ENCODE results near the gene CDK19. TPM values are rescaled to one million over a fixed set of nuclear protein-coding genes. Genes with fewer than 3 reads are reported as not detected.
"Not testable (repeated sequence)": the region's sequence is repeated elsewhere in the genome, so short reads cannot be mapped to it uniquely, and the experiment has no call there.

CDK19 gene
- 10 to 100 TPM; 25.3 to 30.0 TPM for total RNA-seq

GRCh38 chr6:110815411-110816409 lies at the start of gene CDK19:
TSS of gene CDK19 (minus strand) at chr6:110815469. CDS start at chr6:110815136, 333 bp downstream.
- POLR2A ChIA-PET = interaction anchor here (0.6 to 9.4 kb wide), 35 partner anchors 8 to 1721 kb away, joined by 3 to 462 read pairs (median 4); partner anchors contain the start of genes AMD1, CD164, CEP57L1 and GTF3C6
- DNase-seq (peak; percentile 96), ATAC-seq (ENCODE audit: low read depth) (peak; percentile 84)
- Mint-ChIP-seq H3K4me3 (peak within 1 kb of the TSS; percentile 100), H3K4me1 (peaks cover 32% of the 10 kb centered on the region), H3K9me3 (no peaks in the 10 kb centered on the region), H3K36me3 (peaks cover 6% of the 10 kb centered on the region), H3K27me3 (no peaks in the 10 kb centered on the region), H3K27ac (peak within 1 kb of the TSS; percentile 100)

- Mint-ChIP-seq H3K27me3 (no peaks in the 10 kb centered on the region), H3K4me1 (peaks cover 4% of the 10 kb centered on the region), H3K36me3 (no peaks in the 10 kb centered on the region), H3K9me3 (no peaks in the 10 kb centered on the region), H3K4me3 (no peak overlapping the region), H3K27ac (no peak overlapping the region)
- no peak for DNase-seq
- POLR2A ChIA-PET = interaction anchor here (4.4 kb wide), 1 partner anchor 9 kb away, joined by 43 read pairs; the partner anchor contains the start of gene AMD1
- no peak for ATAC-seq (ENCODE audit: low read depth)
These were observed 49.6 kb upstream of the CDK19 start for GRCh38 chr6:110864824-110865223.

DNA sequence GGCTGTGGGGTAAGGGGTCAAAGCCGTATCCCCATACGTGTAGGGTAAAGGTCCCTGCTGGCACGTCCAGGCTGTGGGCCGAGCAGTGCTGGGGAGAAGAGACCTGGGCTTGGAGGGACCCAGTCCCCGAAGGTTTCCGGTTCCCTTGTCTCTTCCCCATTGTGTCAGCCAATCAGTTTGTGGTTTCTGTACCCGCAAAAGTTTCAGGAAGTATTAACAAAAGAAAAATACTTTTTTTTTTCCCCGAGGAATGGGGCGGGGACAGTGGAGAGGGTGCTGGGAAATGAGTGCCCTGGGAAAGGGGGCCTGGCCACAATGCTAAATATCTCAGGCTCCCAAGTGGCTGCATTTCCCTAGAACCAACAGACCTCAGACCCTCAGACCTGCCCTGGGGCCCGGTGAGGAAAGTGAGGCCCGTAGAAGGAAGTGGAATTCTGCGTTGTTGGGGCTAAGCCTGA lies 44.1 kb upstream of the CDK19 start:
- Mint-ChIP-seq H3K27me3 (no peaks in the 10 kb centered on the region), H3K4me3 (no peak overlapping the region), H3K36me3 (no peaks in the 10 kb centered on the region), H3K4me1 (peaks cover 6% of the 10 kb centered on the region), H3K27ac (peak overlapping the region; percentile 22), H3K9me3 (no peaks in the 10 kb centered on the region)
- ATAC-seq (ENCODE audit: low read depth) (peak; percentile 14), DNase-seq (no peak)
- POLR2A ChIA-PET = no interaction called here

DNA sequence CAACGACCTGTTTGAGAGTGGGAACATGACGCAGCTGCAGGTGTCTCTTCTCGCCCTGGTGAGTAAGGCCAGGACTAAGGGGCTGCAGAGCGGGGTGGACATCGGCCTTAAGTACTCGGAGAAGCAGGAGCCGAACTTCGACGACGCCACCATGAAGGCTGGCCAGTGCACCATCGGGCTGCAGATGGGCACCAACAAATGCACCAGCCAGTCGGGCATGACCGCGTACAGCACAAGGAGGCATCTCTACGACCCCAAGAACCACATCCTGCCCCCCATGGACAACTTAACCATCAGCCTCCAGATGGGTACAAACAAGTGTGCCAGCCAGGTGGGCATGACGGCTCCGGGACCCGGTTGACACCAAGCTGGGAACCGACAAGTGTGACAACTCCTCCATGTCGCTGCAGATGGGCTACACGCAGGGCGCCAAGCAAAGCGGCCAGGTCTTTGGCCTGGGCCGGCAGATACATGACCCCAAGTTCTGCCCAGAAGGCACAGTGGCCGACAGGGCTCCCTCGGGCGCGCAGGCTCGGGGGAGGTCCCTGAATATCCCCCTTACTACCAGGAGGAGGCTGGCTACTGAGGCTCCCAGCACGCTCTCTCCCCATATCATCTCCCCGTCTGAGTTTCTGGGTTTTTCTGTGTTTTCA lies 43.4 kb upstream of the CDK19 start:
- H3K27ac Mint-ChIP-seq = peak overlapping the region; percentile 22
- H3K36me3 Mint-ChIP-seq = no peaks in the 10 kb centered on the region
- no peak for DNase-seq
- ATAC-seq (ENCODE audit: low read depth) = no peak
- no peak overlapping the region for H3K4me3 Mint-ChIP-seq
- no peaks in the 10 kb centered on the region for H3K27me3 Mint-ChIP-seq
- H3K4me1 Mint-ChIP-seq = peaks cover 6% of the 10 kb centered on the region
- no peaks in the 10 kb centered on the region for H3K9me3 Mint-ChIP-seq
- POLR2A ChIA-PET = interaction anchor here (0.6 kb wide), 1 partner anchor 43 kb away, joined by 3 read pairs; the partner anchor contains the start of gene CDK19

GRCh38 chr6:110858016-110858415 lies 42.7 kb upstream of the CDK19 start:
- H3K27ac Mint-ChIP-seq = no peak overlapping the region
- DNase-seq (no peak), ATAC-seq (ENCODE audit: low read depth) (no peak)
- POLR2A ChIA-PET = interaction anchor here (0.6 to 2.0 kb wide), 2 partner anchors 9 to 43 kb away, joined by 3 to 5 read pairs; partner anchors contain the start of gene CDK19
- no peak overlapping the region for H3K4me3 Mint-ChIP-seq
- no peaks in the 10 kb centered on the region for H3K36me3 Mint-ChIP-seq
- no peaks in the 10 kb centered on the region for H3K27me3 Mint-ChIP-seq
- H3K9me3 Mint-ChIP-seq = no peaks in the 10 kb centered on the region
- H3K4me1 Mint-ChIP-seq = peaks cover 6% of the 10 kb centered on the region

- Mint-ChIP-seq H3K4me3 (no peak overlapping the region), H3K4me1 (peaks cover 6% of the 10 kb centered on the region), H3K36me3 (no peaks in the 10 kb centered on the region), H3K27ac (no peak overlapping the region), H3K27me3 (no peaks in the 10 kb centered on the region), H3K9me3 (no peaks in the 10 kb centered on the region)
- DNase-seq = no peak
- POLR2A ChIA-PET = interaction anchor here (2.0 kb wide), 1 partner anchor 11 kb away, joined by 5 read pairs; no protein-coding TSS in a partner anchor
- no peak for ATAC-seq (ENCODE audit: low read depth)
These were observed 41.0 kb upstream of the CDK19 start for GRCh38 chr6:110856296-110856695.

GRCh38 chr6:110853754-110854477 lies 38.6 kb upstream of the CDK19 start:
- H3K4me3 Mint-ChIP-seq = no peak overlapping the region
- H3K27me3 Mint-ChIP-seq = peaks cover 3% of the 10 kb centered on the region
- H3K36me3 Mint-ChIP-seq = no peaks in the 10 kb centered on the region
- POLR2A ChIA-PET = no interaction called here
- ATAC-seq (ENCODE audit: low read depth) (no peak), DNase-seq (no peak)
- no peak overlapping the region for H3K27ac Mint-ChIP-seq
- H3K4me1 Mint-ChIP-seq = no peaks in the 10 kb centered on the region
- H3K9me3 Mint-ChIP-seq = no peaks in the 10 kb centered on the region

DNA sequence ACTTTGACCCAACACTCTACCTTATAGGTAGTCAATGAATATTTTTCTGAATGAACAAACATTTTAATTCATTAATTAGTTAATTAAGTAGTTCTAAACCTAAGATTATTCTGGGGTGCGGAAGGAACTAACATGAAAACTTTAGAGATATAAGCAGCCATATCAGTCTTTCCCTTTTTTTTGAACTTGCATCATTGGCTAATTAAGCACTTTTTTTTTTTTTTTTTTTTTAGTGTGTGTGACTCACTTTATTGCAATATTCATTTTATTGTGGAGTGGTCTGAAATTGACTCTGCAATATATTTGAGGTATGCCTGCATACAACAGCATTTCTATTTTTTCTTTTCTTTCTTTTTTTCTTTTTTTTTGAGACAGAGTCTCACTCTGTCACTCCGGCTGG lies 37.5 kb upstream of the CDK19 start:
- Mint-ChIP-seq H3K36me3 (no peaks in the 10 kb centered on the region), H3K27me3 (peaks cover 7% of the 10 kb centered on the region), H3K4me1 (no peaks in the 10 kb centered on the region), H3K4me3 (no peak overlapping the region), H3K9me3 (no peaks in the 10 kb centered on the region), H3K27ac (no peak overlapping the region)
- no peak for ATAC-seq (ENCODE audit: low read depth)
- no peak for DNase-seq
- POLR2A ChIA-PET = no interaction called here

DNA sequence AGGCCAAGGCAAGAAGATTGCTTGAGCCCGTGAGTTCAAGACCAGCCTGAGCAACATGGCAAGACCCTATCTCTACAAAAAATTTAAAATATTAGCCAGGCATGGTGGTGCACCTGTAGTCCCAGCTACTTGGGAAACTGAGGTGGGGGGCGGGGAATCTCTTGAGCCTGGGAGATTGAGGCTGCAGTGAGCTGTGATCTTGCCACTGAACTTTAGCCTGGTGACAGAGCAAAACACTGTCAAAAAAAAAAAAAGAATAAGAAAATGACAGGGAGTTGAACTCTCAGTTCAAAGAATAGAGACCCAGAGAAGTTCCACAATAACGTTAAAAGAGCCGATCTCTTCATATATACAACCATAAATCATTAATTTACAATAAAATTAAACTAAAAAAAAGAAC lies 34.5 kb upstream of the CDK19 start:
- Mint-ChIP-seq H3K27ac (no peak overlapping the region), H3K36me3 (no peaks in the 10 kb centered on the region)
- POLR2A ChIA-PET = no interaction called here

GRCh38 chr6:110841266-110841665 lies 26.0 kb upstream of the CDK19 start:
- no peaks in the 10 kb centered on the region for H3K4me1 Mint-ChIP-seq
- H3K4me3 Mint-ChIP-seq = no peak overlapping the region
- H3K27ac Mint-ChIP-seq = no peak overlapping the region
- ATAC-seq (ENCODE audit: low read depth) (no peak), DNase-seq (no peak)
- no peaks in the 10 kb centered on the region for H3K27me3 Mint-ChIP-seq
- no peaks in the 10 kb centered on the region for H3K36me3 Mint-ChIP-seq
- no peaks in the 10 kb centered on the region for H3K9me3 Mint-ChIP-seq
- POLR2A ChIA-PET = no interaction called here

More for the DNA sequence above, 34.5 kb upstream of the CDK19 start:
- Mint-ChIP-seq H3K27me3 (peaks cover 7% of the 10 kb centered on the region), H3K4me1 (no peaks in the 10 kb centered on the region), H3K4me3 (no peak overlapping the region), H3K9me3 (no peaks in the 10 kb centered on the region)
- DNase-seq (no peak), ATAC-seq (ENCODE audit: low read depth) (no peak)

- ATAC-seq (ENCODE audit: low read depth); POLR2A ChIA-PET; H3K27me3 Mint-ChIP-seq: not testable (repeated sequence)
These were observed 20.5 kb upstream of the CDK19 start for GRCh38 chr6:110835751-110836150.

DNA sequence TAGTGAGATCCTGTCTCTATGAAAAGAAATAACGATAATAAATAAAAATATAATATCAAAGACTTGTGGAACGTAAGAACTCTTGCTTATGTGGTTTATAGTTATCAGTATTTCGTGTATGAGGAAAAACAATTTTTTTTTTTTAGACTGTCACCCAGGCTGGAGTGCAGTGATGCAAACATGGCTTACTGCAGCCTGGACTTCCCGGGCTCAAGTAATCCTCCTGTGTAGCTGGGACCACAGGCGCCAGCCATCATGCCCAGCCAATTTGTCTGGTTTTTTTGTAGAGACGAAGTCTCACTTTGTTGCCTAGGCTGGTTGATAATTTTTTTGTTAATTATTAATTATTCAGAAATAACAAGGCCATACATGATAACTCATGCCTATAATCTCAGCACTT lies 18.6 kb upstream of the CDK19 start:
- Mint-ChIP-seq H3K4me1 (no peaks in the 10 kb centered on the region), H3K9me3 (no peaks in the 10 kb centered on the region), H3K27ac (no peak overlapping the region), H3K27me3 (no peaks in the 10 kb centered on the region), H3K36me3 (no peaks in the 10 kb centered on the region), H3K4me3 (no peak overlapping the region)
- ATAC-seq (ENCODE audit: low read depth) (no peak), DNase-seq (no peak)
- POLR2A ChIA-PET = no interaction called here

More at GRCh38 chr6:110835751-110836150, 20.5 kb upstream of the CDK19 start:
- H3K36me3 Mint-ChIP-seq, H3K9me3 Mint-ChIP-seq, DNase-seq, H3K27ac Mint-ChIP-seq, H3K4me3 Mint-ChIP-seq, H3K4me1 Mint-ChIP-seq: not testable (repeated sequence)

- H3K9me3 Mint-ChIP-seq = no peaks in the 10 kb centered on the region
- no peaks in the 10 kb centered on the region for H3K36me3 Mint-ChIP-seq
- POLR2A ChIA-PET = no interaction called here
- no peak overlapping the region for H3K4me3 Mint-ChIP-seq
- no peak for ATAC-seq (ENCODE audit: low read depth)
- no peak overlapping the region for H3K27ac Mint-ChIP-seq
- H3K4me1 Mint-ChIP-seq = no peaks in the 10 kb centered on the region
- DNase-seq = no peak
- H3K27me3 Mint-ChIP-seq = no peaks in the 10 kb centered on the region
These were observed 16.1 kb upstream of the CDK19 start for GRCh38 chr6:110831405-110831804.

All from activated naive CD8-positive, alpha-beta T cell treated with anti-CD3 and anti-CD28 coated beads, Interleukin-2, amount 10 ng/mL, durations not matched to agents 7 days and 5 days (primary cell).